Measurements from ENCODE around the gene LUZP2.

Gene LUZP2

GRCh38 chr11:24521601-24522000 is 24.7 kb downstream of the LUZP2 start:
- Histone ChIP-seq H3K79me2 (ENCODE audit: low read length) (no peaks in the 10 kb centered on the region), H3K4me2 (ENCODE audit: low read depth, low read length) (no peak overlapping the region), H3K4me1 (ENCODE audit: low read length) (peaks cover 10% of the 10 kb centered on the region), H3K36me3 (replicated peaks; ENCODE audit: insufficient read depth, low read length) (no peaks in the 10 kb centered on the region), H3K27me3 (replicated peaks; ENCODE audit: insufficient read depth, low read length) (no peaks in the 10 kb centered on the region), H3K4me3 (ENCODE audit: low read length) (no peak overlapping the region), H3K9me3 (replicated peaks; ENCODE audit: insufficient read depth, low read length) (no peaks in the 10 kb centered on the region), H3F3A (ENCODE audit: insufficient read depth, low read length) (no peaks in the 10 kb centered on the region), H3K9ac (ENCODE audit: low read length) (no peak overlapping the region), H3K9me2 (replicated peaks; ENCODE audit: insufficient read depth, low read length) (no peaks in the 10 kb centered on the region), H4K20me1 (ENCODE audit: insufficient read depth, low read length) (no peaks in the 10 kb centered on the region), H2AFZ (ENCODE audit: low read length) (no peak overlapping the region), H3K27ac (ENCODE audit: low read length) (no peak overlapping the region)
- DNase-seq = no peak
- TF ChIP-seq EZH2 (optimal IDR thresholded peaks at IDR 0.05; ENCODE audit: low read depth, low read length) (no peak), CTCF (IDR thresholded peaks at IDR 0.05; ENCODE audit: low read length) (no peak), EZH2phosphoT487 (IDR thresholded peaks at IDR 0.05; ENCODE audit: low read length) (no peak)

GRCh38 chr11:24524156-24524555 is 27.3 kb downstream of the LUZP2 start:
- Histone ChIP-seq H3K9me3 (replicated peaks; ENCODE audit: insufficient read depth, low read length) (no peaks in the 10 kb centered on the region), H3K9ac (ENCODE audit: low read length) (no peak overlapping the region)
- TF ChIP-seq CTCF (IDR thresholded peaks at IDR 0.05; ENCODE audit: low read length) (no peak), EZH2 (optimal IDR thresholded peaks at IDR 0.05; ENCODE audit: low read depth, low read length) (no peak), EZH2phosphoT487 (IDR thresholded peaks at IDR 0.05; ENCODE audit: low read length) (no peak)

GRCh38 chr11:24531528-24531927 is 34.7 kb downstream of the LUZP2 start:
- H3K27me3 ChIP-seq (replicated peaks; ENCODE audit: insufficient read depth, low read length) = no peaks in the 10 kb centered on the region
- no peaks in the 10 kb centered on the region for H3F3A ChIP-seq (ENCODE audit: insufficient read depth, low read length)
- DNase-seq = no peak
- H2AFZ ChIP-seq (ENCODE audit: low read length) = no peak overlapping the region
- no peaks in the 10 kb centered on the region for H4K20me1 ChIP-seq (ENCODE audit: insufficient read depth, low read length)
- no peaks in the 10 kb centered on the region for H3K36me3 ChIP-seq (replicated peaks; ENCODE audit: insufficient read depth, low read length)
- H3K9ac ChIP-seq (ENCODE audit: low read length) = no peak overlapping the region
- no peaks in the 10 kb centered on the region for H3K9me3 ChIP-seq (replicated peaks; ENCODE audit: insufficient read depth, low read length)
- H3K27ac ChIP-seq (ENCODE audit: low read length) = no peak overlapping the region
- no peaks in the 10 kb centered on the region for H3K79me2 ChIP-seq (ENCODE audit: low read length)
- no peaks in the 10 kb centered on the region for H3K9me2 ChIP-seq (replicated peaks; ENCODE audit: insufficient read depth, low read length)
- TF ChIP-seq EZH2phosphoT487 (IDR thresholded peaks at IDR 0.05; ENCODE audit: low read length) (no peak), EZH2 (optimal IDR thresholded peaks at IDR 0.05; ENCODE audit: low read depth, low read length) (no peak), CTCF (IDR thresholded peaks at IDR 0.05; ENCODE audit: low read length) (no peak)
- no peak overlapping the region for H3K4me2 ChIP-seq (ENCODE audit: low read depth, low read length)
- H3K4me1 ChIP-seq (ENCODE audit: low read length) = no peaks in the 10 kb centered on the region
- no peak overlapping the region for H3K4me3 ChIP-seq (ENCODE audit: low read length)

More at GRCh38 chr11:24524156-24524555, 27.3 kb downstream of the LUZP2 start:
- H3K4me3 ChIP-seq (ENCODE audit: low read length) = no peak overlapping the region
- H3F3A ChIP-seq (ENCODE audit: insufficient read depth, low read length) = no peaks in the 10 kb centered on the region
- H3K27me3 ChIP-seq (replicated peaks; ENCODE audit: insufficient read depth, low read length) = no peaks in the 10 kb centered on the region
- no peaks in the 10 kb centered on the region for H3K36me3 ChIP-seq (replicated peaks; ENCODE audit: insufficient read depth, low read length)
- peak; percentile 70 for DNase-seq
- peak overlapping the region; percentile 19; the same call in 1 of the 2 replicates for H3K4me2 ChIP-seq (ENCODE audit: low read depth, low read length)
- no peaks in the 10 kb centered on the region for H3K79me2 ChIP-seq (ENCODE audit: low read length)
- no peaks in the 10 kb centered on the region for H3K9me2 ChIP-seq (replicated peaks; ENCODE audit: insufficient read depth, low read length)
- no peaks in the 10 kb centered on the region for H4K20me1 ChIP-seq (ENCODE audit: insufficient read depth, low read length)
- H3K4me1 ChIP-seq (ENCODE audit: low read length) = peaks cover 10% of the 10 kb centered on the region
- H2AFZ ChIP-seq (ENCODE audit: low read length) = 0 out of 2 replicates have a peak overlapping the region, but pooled peaks have one; percentile 2
- no peak overlapping the region for H3K27ac ChIP-seq (ENCODE audit: low read length)
